ENCODE data around the gene APP. TPM values are rescaled to one million over a fixed set of nuclear protein-coding genes. Genes with fewer than 3 reads are reported as not detected.

APP gene
- total and polyA plus RNA-seq, 2 of the 13 experiments (the other 11 are each of a cell fraction or from before 2014, with no cell fraction given): 70.6 to 262 TPM

DNA sequence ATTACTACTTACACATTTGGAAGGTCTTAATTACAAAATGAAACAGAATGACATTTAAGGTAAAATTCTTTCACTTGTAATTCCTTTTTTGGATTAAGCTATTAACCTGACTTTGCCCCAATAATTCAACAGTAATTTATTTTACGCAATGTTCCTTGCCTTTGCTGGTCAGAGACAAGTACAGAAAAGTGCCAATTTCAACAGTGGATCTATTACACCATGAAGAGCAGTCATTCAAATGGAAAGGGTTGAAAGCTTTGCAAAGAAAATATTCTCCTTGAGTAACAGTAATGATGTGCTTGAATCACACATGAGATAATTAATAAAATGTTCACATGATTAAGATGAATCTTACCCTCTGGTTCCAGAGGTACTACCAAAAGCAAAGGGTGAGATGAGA, 84.7 kb downstream of the APP start:
- POLR2A ChIA-PET: no interaction called here
- no peak overlapping the region for H3K9ac ChIP-seq (ENCODE audit: insufficient read depth, low read depth, low read length)
- DNase-seq (ENCODE audit: low spot score) (no peak), ATAC-seq (no peak), FAIRE-seq (no peak)
- 52% methylated on average over 1 of the region's 1 CpG for WGBS (ENCODE audit: low lambda C conversion rate)
- in situ Hi-C loops (cut with HindIII; ENCODE audit: extremely low pct_ligation_motif_present, low pct_unique_long_range_greater_than_20kb): no loop called here
- no peak for TF ChIP-seq ELF3 (CRISPR knock-in tag; IDR thresholded peaks at IDR 0.05)
- no peak overlapping the region for H3K4me3 ChIP-seq (replicated peaks in 1 of 3; ENCODE audit: insufficient read depth in 1 of 3, low read depth in 2 of 3, low read length in 3 of 3)
- no peaks in the 10 kb centered on the region for H4K20me1 ChIP-seq (ENCODE audit: insufficient read depth, low read length)
- H2AFZ ChIP-seq (ENCODE audit: low read length): no peak overlapping the region
- H3K36me3 ChIP-seq (replicated peaks in 1 of 2; ENCODE audit: control insufficient read depth in 1 of 2, insufficient read depth in 2 of 2, low read length in 2 of 2): peaks cover 0 to 14% of the 10 kb centered on the region in 2 experiments; a peak in 3 of 5 replicates
- CTCF ChIA-PET (ENCODE audit: low intra/inter-chr PET ratio, low total read pairs): no interaction called here
- BruUV-seq (replicated peaks): no TSS peak
- no peak overlapping the region for H3K4me2 ChIP-seq (ENCODE audit: low read depth, low read length)
- no peaks in the 10 kb centered on the region for H3K9me3 ChIP-seq (ENCODE audit: low read length)
- intact Hi-C loops (cut with micrococcal nuclease; ENCODE audit: unreplicated experiment): no loop called here
- no peak overlapping the region for H3K27ac ChIP-seq (ENCODE audit: extremely low read length, insufficient read depth, low read length)
- H3K4me1 ChIP-seq (ENCODE audit: insufficient read depth, low read length): no peaks in the 10 kb centered on the region
- no peaks in the 10 kb centered on the region for H3K27me3 ChIP-seq (ENCODE audit: control insufficient read depth in 1 of 2, insufficient read depth in 2 of 2, low read length in 2 of 2)
- H3K79me2 ChIP-seq (ENCODE audit: insufficient read depth, low read length): peaks cover 2% of the 10 kb centered on the region

DNA sequence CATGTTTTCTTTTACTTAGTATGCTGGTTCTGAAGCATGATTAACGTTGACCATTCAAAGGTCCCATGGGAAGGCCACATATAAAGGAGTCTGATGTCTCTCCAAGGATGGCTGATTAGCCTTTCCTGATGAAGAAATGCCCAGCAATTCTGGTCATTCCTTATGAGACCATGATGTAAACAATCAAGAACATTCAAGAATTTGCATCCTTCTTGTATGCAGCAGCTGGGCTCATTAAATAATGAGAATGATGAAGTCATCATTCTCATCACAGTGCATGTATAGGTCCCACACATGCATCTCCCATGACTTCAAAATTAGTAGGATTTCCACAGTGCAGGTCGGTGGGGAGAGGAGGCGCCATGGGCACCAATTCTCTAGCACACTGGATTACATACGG, 85.4 kb downstream of the APP start:
- Histone ChIP-seq H2AFZ (ENCODE audit: low read length) (no peak overlapping the region), H3K27ac (ENCODE audit: extremely low read length, insufficient read depth, low read length) (no peak overlapping the region), H3K4me1 (ENCODE audit: insufficient read depth, low read length) (no peaks in the 10 kb centered on the region), H3K36me3 (replicated peaks in 1 of 2; ENCODE audit: control insufficient read depth in 1 of 2, insufficient read depth in 2 of 2, low read length in 2 of 2) (peaks cover 0 to 14% of the 10 kb centered on the region in 2 experiments; a peak in 3 of 5 replicates), H3K4me3 (replicated peaks in 1 of 3; ENCODE audit: insufficient read depth in 1 of 3, low read depth in 2 of 3, low read length in 3 of 3) (no peak overlapping the region), H3K79me2 (ENCODE audit: insufficient read depth, low read length) (peaks cover 2% of the 10 kb centered on the region), H4K20me1 (ENCODE audit: insufficient read depth, low read length) (no peaks in the 10 kb centered on the region), H3K27me3 (ENCODE audit: control insufficient read depth in 1 of 2, insufficient read depth in 2 of 2, low read length in 2 of 2) (no peaks in the 10 kb centered on the region), H3K4me2 (ENCODE audit: low read depth, low read length) (no peak overlapping the region), H3K9me3 (ENCODE audit: low read length) (no peaks in the 10 kb centered on the region), H3K9ac (ENCODE audit: insufficient read depth, low read depth, low read length) (no peak overlapping the region)
- DNase-seq (ENCODE audit: low spot score) (no peak), ATAC-seq (no peak), FAIRE-seq (no peak)
- ChIA-PET POLR2A (no interaction called here), CTCF (ENCODE audit: low intra/inter-chr PET ratio, low total read pairs) (no interaction called here)
- intact Hi-C loops (cut with micrococcal nuclease; ENCODE audit: unreplicated experiment): no loop called here
- no peak for TF ChIP-seq MYNN (CRISPR knock-in tag; IDR thresholded peaks at IDR 0.05; ENCODE audit: low read depth)
- TF ChIP-seq ZNF205 (CRISPR knock-in tag; IDR thresholded peaks at IDR 0.05): no peak
- no peak for TF ChIP-seq NONO (IDR thresholded peaks at IDR 0.05)
- no peak for TF ChIP-seq NONO (CRISPR knock-in tag; conservative IDR thresholded peaks at IDR 0.05)
- no peak for TF ChIP-seq RAD21 (CRISPR knock-in tag; IDR thresholded peaks at IDR 0.05)
- no peak for TF ChIP-seq ZNF747 (CRISPR knock-in tag; IDR thresholded peaks at IDR 0.05; ENCODE audit: borderline replicate concordance)
- TF ChIP-seq, protein P1, sequence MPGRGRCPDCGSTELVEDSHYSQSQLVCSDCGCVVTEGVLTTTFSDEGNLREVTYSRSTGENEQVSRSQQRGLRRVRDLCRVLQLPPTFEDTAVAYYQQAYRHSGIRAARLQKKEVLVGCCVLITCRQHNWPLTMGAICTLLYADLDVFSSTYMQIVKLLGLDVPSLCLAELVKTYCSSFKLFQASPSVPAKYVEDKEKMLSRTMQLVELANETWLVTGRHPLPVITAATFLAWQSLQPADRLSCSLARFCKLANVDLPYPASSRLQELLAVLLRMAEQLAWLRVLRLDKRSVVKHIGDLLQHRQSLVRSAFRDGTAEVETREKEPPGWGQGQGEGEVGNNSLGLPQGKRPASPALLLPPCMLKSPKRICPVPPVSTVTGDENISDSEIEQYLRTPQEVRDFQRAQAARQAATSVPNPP (CRISPR knock-in tag; IDR thresholded peaks at IDR 0.05): no peak
- TF ChIP-seq ZNF790 (CRISPR knock-in tag; IDR thresholded peaks at IDR 0.05; ENCODE audit: borderline replicate concordance): no peak
- TF ChIP-seq PITX1 (CRISPR knock-in tag; IDR thresholded peaks at IDR 0.05): no peak
- no peak for TF ChIP-seq EEA1 (CRISPR knock-in tag; IDR thresholded peaks at IDR 0.05; ENCODE audit: borderline replicate concordance)
- no peak for TF ChIP-seq ZNF777 (CRISPR knock-in tag; IDR thresholded peaks at IDR 0.05)
- no peak for TF ChIP-seq TBX3 (IDR thresholded peaks at IDR 0.05; ENCODE audit: borderline replicate concordance)
- no peak for TF ChIP-seq IKZF4 (CRISPR knock-in tag; IDR thresholded peaks at IDR 0.05; ENCODE audit: borderline replicate concordance, low read depth, not compliant biosample characterization)
- TF ChIP-seq, protein P2, sequence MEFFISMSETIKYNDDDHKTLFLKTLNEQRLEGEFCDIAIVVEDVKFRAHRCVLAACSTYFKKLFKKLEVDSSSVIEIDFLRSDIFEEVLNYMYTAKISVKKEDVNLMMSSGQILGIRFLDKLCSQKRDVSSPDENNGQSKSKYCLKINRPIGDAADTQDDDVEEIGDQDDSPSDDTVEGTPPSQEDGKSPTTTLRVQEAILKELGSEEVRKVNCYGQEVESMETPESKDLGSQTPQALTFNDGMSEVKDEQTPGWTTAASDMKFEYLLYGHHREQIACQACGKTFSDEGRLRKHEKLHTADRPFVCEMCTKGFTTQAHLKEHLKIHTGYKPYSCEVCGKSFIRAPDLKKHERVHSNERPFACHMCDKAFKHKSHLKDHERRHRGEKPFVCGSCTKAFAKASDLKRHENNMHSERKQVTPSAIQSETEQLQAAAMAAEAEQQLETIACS (CRISPR knock-in tag; IDR thresholded peaks at IDR 0.05): no peak
- TF ChIP-seq HOXA9 (CRISPR knock-in tag; IDR thresholded peaks at IDR 0.05; ENCODE audit: borderline replicate concordance): no peak
- no peak for TF ChIP-seq ZNF143 (CRISPR knock-in tag; IDR thresholded peaks at IDR 0.05)
- in situ Hi-C loops (cut with HindIII; ENCODE audit: extremely low pct_ligation_motif_present, low pct_unique_long_range_greater_than_20kb): no loop called here
- WGBS (ENCODE audit: low lambda C conversion rate): 62% methylated on average over 4 of the region's 4 CpGs
- BruUV-seq (replicated peaks): no TSS peak

Data from HepG2 (cell line).